Stimulated activated CD8-positive, alpha-beta memory T cell treated with anti-CD3 and anti-CD28 coated beads, Interleukin-2, amount 100 ng/mL, for 48 hours (primary cell): ENCODE results near the gene PTPRE.

Source experiments
- DNase-seq, 2 donors: peaks; one replicate each; pipeline ENCODE4 v3.0.0-alpha.2; 2020; ENCODE audit warnings: low read depth in 2 of 2

Gene PTPRE, protein sequence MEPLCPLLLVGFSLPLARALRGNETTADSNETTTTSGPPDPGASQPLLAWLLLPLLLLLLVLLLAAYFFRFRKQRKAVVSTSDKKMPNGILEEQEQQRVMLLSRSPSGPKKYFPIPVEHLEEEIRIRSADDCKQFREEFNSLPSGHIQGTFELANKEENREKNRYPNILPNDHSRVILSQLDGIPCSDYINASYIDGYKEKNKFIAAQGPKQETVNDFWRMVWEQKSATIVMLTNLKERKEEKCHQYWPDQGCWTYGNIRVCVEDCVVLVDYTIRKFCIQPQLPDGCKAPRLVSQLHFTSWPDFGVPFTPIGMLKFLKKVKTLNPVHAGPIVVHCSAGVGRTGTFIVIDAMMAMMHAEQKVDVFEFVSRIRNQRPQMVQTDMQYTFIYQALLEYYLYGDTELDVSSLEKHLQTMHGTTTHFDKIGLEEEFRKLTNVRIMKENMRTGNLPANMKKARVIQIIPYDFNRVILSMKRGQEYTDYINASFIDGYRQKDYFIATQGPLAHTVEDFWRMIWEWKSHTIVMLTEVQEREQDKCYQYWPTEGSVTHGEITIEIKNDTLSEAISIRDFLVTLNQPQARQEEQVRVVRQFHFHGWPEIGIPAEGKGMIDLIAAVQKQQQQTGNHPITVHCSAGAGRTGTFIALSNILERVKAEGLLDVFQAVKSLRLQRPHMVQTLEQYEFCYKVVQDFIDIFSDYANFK

DNA sequence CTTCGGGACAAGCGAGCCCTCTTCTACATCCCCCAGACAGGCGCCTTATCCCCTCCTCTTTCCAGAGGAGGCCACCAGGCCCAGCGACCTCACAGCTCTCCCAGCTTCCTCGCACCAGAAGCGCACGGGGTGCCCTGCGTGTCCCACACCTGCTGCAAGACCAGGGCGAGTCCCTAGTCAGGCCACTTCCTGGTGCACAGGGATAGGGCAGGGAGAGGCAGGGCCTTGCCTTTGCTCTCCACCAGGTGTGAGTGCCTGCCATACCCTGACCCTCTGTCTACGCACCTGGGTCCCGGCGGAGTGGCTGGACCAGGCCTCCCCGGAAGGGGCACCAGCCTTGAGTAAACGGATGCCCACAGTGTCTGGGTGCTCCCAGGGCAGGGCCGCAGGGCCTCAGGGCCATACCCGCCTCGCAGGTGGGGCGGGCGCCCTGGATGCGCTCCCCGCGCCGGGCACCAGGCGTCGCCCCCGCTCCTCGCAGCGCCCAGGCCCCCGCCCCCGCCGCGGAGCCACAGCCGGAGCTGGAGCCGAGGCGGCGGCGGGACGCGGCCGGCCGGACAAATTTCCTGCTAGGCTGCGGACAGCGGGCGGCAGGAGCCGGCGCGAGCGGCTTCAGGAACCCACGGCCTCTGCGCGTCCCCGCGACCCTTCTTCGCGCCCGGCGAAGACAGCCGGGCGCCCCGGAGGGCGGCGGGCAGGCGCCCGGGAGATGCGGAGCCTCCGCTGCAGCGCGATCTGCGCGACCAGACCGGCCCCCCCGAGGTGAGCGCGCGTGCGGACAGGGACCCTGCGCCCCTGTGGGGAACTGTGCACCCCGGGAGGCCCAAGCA lies at the start of gene PTPRE:
TSS of gene PTPRE (plus strand) at position 556 of the 830 bp plus-strand sequence. CDS start 133,779 bp downstream, outside the sequence.
- peak; percentile 52 to 68 for DNase-seq

DNA sequence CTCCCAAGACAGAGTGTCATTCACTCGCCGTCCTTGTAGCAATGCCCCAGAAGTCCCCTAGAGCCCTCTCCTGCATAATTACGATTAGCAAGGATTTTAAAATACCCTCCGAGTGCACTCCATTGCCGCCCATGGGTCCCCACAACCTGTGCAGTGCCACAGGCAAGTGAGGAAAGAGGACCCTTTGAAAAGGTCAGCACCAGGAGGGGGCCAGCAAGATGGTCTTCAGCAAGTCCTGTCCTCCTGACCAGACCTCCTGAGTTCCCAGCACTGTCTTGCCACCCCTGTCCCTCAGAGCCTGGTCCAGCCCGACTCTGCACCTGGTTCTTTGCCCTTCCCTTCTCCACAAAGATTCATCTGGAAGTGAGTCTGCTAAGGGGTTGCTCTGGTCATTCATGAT lies 46.3 kb upstream of the PTPRE start:
- DNase-seq = no peak

DNA sequence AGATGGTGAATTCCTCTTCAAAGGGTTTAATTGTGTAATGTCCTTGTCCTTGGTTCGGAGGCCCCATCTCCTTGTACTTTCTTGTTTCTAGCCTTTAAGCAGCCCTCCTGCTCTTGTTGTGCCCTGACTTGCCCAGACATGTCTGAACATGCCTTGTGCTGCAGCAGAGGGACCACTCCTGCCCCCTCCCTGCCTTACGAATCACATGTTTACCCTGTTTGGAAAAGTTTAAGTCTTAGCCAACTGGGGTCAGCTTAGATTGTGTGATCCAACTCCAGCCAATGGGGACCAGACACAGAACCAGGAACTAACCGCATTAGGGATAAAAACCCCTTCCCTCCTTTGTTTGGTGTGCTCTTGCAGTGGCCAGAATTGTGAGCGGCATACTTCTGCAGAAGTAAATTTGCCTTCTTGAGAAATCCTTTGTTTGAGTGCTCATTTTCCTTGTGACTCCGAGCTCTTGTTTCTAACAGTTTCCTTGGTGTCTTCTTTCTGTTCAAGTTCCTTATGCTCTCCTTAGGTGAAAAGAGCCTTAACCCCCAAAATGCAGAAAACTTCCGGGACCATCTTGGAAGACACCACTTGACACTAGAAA lies 43.6 kb upstream of the PTPRE start:
- DNase-seq = no peak

DNA sequence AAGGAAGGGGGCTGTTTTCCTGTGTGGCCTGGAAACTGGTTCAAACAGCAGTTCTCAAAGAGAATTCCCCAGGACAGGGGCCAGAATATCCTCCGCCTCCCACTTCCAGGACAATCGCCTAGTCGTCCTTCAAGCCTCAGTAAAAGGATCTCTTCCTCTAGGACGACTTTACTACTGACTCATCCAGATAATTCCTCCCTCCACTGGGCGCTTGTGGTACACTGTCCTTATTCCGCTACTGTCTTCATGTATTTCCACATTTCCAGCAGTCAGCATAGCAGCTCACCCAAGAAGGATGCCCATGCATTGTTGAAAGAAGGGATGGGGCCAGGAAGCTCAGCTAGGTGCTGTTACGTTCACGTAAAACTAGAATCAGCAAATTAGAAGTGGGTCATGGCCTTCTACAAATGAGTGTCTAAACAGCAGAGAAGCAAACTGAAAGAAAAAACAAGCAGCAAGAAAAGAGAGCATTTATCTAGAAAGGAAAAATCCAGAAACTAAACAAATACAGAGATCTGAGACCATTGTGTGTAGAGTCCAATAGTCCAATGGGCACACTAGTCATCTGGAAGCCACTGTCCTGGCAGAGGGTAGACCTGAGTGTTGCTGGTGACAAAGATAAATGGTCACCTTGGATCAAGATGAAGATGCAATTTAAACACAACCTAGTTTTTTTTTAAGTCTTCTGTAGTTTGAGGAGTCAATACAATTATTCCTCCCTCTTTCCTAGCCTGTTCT lies 40.5 kb upstream of the PTPRE start:
- DNase-seq = no peak

DNA sequence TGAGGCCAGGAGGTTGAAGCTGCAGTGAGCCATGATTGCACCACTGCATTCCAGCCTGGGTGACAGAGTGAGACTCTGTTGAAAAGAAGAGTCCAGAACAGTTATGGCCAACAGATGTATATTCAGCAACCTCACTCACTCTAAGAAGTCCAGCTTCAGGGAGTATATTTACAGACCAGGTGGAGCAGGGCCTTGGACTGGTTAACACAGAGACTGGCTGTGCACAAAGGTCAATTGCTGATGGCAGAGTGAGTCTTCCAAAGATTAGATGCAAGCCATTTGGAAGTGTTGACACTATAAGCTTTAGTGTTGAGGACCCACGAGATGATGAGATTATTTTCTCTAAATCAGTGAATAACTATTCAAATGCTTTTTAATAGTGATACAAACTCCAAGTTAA lies 39.1 kb upstream of the PTPRE start:
- DNase-seq = no peak

DNA sequence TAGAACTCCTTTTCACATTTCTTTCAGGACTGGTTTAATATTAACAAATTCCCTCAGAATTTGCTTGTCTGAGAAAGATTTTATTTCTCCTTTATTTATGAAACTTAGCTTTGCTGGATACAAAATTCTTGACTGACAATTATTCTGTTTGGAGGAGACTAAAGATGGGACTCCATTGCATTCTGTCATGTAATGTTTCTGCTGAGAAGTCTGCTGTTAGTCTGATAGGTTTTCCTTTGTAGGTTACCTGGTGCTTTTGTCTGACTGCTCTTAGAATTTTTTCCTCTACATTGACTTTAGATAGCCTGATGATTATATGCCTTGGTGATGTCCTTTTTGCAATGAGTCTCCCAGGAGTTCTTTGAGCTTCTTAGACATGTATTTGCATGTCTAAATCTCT lies 37.6 kb upstream of the PTPRE start:
- DNase-seq = no peak

DNA sequence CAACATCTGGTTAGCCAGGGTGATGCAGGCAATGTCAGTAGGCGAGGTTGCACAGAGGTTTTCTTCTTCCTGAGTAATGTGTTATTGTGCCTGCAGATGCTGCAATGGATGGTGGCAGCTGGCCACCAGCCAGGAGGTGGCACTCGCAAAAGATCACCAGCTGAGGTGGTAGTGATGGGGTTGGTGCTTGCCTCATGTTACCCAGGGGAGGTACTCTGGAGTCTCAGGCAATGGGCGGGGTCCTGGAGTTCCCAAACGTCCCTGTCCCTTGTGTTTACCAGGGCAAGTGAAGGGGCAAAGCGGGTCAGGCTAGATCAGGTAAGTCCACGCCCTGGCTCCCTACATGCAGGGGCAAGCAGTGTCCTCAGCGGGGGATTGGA lies 35.3 kb upstream of the PTPRE start:
- DNase-seq = no peak

DNA sequence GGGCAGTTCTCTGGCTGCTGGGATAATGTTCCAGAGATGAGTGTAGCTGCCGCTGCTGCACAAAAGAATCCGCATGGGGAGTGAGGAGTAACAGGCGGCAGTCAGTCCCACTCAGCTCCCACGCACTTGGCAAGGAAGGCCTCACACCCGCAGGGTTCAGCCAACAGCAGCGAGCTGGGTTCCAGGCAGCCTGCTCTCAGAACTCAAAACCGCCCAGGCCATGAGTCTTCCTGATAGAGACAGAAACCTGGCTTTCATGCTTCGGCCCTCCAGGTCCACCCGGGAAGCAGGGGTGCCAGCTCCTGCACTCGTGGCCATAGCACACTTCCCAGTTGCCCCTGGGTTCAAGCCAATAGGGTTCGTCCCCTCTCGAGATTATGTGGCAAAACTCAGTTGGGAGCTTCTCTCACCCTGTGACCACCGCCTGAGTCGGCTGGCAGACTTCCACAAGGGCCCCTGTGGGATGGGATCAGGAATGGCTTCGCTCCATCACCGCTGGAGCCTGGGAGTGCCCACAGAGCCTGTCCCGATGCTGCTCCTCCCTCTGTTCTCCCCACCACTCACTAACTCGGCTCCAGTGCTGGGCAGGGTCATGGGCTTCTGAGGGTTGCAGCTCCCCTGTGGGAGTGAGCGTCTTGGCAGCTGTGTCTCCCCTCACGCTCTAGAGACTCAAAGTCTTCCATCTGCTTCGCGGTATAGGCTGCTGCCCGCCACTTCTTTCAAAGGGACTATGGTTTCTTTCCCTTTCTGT lies 34.7 kb upstream of the PTPRE start:
- no peak for DNase-seq

DNA sequence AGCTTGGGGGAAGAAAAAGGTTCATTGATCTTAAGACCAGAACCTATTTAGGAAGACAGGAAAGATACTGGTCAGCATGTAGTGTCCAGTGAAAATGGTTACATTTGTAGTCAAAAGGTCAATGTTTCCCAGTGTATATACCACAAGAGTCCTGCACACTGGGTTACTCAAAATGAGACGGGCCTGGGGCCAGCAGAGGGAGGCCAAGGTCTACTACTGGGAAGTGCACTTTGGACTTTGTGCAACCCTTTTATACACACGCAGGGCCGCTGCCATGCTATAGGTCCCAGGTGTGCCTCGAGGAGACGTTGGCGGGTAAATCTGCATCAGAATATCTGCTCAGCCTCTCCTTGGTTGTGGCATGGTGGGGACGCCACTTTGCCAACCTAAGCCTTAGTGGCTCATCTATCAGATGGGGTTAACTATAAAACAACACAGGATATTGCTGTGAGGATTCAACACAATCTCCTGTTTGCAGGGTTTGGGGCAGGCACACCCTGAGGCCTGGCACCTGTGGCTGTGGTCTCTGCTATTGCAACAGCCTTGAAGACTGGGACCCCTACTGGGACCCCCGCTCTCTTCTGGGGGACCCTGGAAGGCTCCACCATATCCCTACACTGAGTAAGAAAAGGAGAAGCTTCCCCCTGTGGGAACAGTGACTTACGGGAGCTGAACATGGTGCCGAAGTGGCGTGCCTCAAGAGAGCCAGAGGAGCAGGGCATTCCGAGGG lies 33.9 kb upstream of the PTPRE start:
- DNase-seq = no peak

DNA sequence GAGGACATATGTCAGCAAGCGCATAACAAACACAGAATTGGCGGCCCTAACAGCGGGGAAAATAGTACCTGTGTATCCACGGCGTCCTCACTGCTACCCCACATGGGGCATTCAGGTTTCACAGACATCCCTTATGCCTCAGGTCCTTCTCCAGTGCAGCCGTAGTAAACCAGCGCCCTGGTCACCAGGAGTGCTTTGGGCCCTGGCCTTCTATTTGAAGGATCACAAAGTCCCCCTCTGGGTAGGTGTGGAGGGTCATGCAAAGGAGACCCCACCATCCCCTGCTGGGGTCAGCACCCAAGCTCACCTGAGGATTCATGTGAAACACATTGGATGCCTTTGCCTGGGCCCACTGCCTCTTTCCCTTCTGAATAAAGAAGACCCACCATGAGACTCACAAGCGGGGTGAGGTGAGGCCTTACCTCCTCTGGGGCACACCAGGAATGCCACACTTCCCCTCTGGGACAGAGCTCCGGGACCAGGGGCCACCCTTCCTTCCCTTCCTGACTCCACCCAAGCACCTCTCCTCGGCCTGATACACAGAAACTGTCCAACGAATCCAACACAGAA lies 32.9 kb upstream of the PTPRE start:
- no peak for DNase-seq

DNA sequence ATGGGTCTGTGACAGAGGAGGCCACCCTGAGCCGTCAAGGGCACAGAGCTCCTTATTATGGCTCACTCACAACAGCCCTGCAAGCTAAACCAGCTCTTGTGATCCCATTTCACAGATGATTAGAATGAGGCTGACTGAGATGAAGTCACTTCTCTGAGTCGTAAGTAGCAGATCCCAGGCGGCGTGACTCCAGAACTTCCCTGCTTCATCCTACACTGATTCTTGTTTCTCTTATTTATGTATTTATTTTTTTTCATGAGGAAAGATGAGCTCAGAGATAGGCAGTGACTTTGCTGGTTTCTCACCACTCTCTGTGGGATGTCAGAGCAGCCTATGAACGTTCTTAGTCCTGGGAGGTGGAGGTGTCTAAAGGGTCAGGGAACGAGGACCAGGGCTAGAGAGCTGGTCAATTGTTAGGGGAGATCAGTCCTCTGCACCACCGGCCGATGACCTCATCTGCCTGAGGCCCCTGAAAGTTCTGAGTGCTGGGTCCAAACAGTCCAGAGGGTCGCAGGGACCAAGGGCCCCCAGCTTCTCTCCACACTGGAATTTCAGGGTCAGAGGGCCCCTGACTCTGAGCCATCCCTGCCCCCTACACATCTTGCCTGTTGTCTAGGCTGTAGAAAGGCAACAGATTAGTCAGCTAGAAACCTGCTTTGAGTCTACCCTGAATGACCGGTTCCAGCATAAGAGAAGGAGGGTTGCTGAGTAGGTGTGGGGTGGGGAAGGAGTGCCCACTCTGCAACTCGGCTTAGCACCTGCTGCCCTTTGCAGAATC lies 32.0 kb upstream of the PTPRE start:
- no peak for DNase-seq

DNA sequence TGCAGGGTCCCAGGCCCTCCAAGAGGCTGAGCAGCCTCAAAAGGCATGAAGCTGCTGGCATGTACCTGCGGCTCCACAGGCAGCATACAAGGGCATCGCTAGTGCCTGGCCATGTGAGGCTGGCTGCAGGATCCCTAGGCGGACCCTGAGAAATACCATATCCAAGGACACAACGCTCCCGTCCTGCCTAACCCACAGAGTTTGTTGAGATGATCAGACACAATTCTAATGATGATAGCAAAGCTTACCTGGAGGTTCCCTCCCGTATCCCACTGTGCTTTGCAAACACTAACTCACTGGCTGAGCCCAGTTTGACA lies 31.5 kb upstream of the PTPRE start:
- no peak for DNase-seq

DNA sequence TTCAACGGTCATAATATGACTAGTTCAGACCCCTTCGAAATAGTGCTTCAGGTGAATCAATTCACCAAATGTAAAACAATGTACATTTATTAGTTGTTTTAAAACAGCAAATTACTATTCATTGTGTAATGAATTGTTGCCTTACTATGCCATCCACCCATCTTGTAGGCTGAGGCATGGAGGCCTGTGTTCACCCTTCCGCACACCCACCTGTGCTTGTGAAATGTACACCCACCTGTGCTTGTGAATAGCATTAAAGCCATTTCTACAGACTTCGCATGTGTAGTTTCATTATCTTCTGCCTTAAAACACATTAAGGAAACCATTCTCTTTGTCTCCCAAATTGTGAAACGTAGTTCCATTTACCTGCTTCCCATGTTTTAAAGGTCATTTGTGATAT lies 31.0 kb upstream of the PTPRE start:
- DNase-seq = no peak

DNA sequence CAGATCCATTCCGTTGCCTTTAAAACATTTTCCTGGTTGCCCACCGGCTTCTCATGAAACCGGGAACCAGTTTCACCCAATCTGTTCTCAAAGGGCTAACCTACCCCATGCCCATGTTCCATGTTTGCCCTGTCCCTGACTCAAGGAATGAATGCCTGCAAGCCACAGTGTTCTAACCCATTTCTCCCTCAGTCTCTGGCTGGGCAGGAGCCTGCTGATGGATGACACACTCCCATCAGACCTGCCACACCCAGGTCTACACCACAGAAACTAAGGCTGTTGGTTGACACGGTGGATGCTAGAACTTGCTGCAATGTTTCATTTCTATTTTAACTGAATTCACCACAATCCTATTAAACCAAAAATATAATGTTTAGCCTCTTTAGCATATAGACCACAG lies 29.8 kb upstream of the PTPRE start:
- DNase-seq = no peak

DNA sequence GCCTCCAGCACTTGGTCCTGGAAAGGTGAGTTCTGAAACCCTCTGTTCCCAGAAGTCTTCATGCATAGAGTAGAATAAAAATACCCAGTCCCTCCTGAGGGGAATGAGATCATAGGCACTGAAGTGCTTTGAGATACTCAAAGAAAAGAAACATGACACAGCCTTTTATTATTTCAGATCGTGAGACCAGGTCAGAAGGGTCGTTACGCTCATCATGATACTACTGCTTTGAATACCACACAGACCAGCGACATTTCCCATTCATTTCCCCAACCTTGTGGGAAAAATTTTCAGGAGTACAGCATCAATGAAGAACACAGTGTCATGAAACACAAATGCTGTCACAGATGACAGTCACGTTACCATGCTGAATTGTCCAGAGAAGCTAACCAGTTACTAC lies 29.2 kb upstream of the PTPRE start:
- no peak for DNase-seq

DNA sequence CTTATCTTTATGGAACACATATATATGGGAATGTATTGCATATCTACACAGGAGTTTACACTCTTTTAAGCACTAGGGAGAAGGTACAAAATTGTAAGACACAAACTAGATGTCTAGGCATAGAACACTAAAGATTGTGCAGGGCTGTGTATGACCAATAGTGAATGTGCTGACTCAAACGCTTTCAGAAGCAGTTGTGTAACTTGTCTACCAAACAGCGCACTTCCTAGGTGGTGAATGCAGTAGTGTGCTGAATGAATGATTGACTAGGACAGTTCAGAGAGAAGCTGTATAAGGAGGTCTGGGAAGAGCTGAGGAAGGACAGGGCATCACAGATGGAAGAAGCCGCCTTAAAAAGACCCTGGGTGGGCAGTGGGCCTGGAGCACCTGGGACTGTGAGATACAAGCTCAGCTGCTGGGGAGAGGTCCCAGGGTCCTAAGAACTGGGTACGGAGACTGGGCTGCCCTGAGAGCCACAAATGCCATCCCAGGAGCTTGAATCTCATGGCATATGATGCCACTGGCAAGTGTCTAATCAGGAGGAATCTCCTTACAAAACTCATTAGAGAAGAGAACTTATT lies 28.3 kb upstream of the PTPRE start:
- no peak for DNase-seq

DNA sequence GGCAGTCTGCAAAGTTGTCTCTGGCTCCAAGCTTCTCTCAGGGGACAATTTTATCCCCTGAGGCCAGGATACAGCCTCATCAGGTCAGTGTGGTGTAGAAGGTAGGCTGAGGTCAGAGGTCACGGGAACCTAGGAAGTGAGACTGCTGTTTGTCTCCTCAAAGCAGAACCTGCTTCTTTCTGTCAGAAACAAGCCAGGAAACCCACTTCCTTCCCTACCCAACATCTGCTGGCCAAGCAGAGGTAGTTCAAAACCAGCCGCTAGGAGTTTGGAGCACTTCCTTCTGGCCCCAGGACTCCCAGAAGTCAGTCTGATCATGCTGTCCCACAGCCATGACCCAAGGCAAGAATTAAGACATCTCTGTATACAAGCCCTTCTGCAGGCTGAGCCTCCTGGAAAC lies 26.3 kb upstream of the PTPRE start:
- no peak for DNase-seq

DNA sequence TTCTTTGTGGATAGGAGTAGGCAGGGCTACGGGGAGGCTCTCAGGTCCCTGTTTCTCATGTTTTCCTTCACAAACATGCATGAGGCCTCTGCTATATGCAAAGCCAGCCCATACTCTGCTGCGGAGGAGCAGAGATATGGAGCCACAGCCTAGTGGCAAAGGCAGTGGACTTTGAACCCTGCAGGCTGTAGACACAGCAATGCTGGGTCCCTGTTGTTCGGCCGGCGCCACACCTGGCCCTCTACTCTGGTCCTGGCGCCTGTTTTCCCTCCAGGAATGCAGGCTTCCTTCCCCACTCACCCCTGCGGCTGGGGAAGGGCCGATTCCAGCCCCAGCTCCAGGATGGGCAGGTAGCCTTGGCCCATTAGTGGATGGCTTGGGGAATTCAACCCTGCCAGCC lies 25.6 kb upstream of the PTPRE start:
- DNase-seq = no peak

DNA sequence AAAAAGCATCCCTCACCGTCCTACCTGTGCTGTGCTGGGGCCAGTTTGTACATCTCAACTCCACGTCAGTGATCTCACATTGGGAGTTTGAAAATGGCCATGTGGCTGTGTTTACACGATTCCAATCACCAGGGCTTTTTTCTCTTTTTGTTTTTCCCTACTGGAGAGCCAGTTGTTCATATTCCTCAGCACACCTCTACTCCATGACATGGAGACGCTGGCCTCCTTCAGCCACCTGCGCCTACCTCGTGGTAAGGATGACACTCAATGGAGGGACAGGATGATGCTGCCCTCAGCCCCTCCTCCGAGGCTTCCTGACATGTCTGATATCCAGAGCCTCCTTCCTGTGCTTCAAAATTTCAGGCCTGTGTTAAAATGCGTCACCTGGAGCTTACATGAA lies 24.5 kb upstream of the PTPRE start:
- no peak for DNase-seq
